Subcutaneous adipose tissue (tissue), 4 donors: ENCODE data around the gene VPS37B. TPM values are rescaled to one million over a fixed set of nuclear protein-coding genes. Genes with fewer than 3 reads are reported as not detected.

Experiments
- total RNA-seq, 4 donors: library from RNA; depleted of rRNA; stranded (reverse); fragments of >200 nt; gene quantifications; one replicate each; pipeline ENCODE4 v1.1.0, GENCODE V29; 2016
- TF ChIP-seq, protein P1 (sequence below): fragments of 450-650 bp; IDR thresholded peaks from one replicate; pipeline ENCODE4 v1.5.1; 2016; ENCODE audit warnings: low read depth, mild to moderate bottlenecking, control low read depth, antibody characterized with exemption, moderate library complexity

The VPS37B gene
- total RNA-seq, 4 donors from 2014 or later: 14.8 to 54.1 (median 16.8) TPM

DNA sequence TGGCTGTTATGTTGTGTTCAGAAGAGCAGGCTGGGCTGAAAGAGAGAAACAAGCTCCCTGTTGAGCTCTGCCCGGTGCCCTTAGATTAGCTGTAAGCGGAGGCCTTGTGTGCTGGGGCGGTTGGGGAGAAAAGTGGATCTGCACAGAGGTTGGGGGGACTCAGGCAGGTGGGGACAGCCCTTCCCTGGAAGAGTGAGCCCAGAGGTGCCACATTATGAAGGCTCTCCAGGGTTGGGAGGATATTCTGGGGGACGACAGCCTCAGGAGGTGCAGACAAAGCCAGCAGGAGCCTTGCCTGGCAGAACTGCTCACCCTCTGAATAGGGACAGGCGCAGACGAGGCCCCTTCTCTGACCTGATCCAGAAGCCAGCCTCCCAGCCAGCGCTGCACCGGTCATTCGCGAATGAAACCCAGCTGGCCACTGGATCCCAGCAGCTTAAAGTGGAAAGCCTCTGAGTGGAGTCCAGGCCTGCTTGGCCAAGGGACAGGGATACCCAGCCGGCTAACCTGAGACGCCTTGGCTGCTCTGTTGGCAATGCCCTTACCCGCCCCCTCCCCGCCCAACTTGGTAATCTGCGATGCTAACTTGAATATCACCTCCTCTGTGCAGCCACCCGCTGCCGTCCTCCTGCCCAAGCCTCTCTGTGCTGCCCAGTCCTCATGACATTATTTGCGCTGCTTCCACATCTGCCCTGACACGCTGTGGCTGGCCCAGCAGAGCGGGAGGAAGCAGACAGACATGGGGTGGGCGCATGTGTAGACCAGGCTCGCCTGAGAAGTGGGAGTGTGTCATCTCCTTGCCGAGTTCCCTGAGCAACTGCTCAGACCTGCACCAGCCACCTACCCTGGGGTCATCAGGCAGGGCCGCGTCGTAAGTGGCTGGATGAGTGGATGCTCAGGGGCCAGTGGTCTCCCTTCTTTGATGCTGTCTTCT, 55.1 kb downstream of the VPS37B start:
- TF ChIP-seq, protein P1, sequence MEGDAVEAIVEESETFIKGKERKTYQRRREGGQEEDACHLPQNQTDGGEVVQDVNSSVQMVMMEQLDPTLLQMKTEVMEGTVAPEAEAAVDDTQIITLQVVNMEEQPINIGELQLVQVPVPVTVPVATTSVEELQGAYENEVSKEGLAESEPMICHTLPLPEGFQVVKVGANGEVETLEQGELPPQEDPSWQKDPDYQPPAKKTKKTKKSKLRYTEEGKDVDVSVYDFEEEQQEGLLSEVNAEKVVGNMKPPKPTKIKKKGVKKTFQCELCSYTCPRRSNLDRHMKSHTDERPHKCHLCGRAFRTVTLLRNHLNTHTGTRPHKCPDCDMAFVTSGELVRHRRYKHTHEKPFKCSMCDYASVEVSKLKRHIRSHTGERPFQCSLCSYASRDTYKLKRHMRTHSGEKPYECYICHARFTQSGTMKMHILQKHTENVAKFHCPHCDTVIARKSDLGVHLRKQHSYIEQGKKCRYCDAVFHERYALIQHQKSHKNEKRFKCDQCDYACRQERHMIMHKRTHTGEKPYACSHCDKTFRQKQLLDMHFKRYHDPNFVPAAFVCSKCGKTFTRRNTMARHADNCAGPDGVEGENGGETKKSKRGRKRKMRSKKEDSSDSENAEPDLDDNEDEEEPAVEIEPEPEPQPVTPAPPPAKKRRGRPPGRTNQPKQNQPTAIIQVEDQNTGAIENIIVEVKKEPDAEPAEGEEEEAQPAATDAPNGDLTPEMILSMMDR: no peak

DNA sequence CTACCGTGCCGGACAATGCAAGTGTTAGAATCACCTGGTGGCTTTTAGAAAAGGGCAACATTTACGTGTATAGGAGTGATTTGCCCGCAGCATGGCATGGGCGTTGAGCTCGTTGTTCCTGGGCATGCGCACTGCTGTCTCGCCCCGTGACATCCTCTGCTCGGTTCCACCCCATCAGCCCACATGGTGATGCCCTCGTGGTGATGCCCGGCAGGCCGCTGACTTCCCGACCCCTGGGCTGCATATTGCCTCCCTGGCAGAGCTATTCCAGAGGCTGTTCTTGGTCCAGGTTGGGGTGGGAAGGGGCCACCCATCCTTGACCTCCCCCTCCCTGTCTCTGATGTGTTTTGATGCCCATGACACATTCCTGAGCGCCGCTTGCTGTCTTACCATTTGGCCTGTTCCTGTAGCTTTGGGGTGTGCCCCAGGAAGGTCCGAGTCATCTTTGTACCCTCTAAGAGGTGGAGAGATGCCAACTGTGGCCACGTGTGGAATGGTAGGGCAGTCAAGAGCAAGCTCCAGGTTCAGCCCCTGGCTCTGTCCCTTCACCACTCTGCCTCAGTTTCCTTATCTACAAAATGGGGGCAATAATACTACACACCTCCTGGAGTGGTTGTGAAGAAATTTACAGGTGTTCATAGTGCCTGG, 55.9 kb downstream of the VPS37B start:
- TF ChIP-seq, protein P1: no peak

DNA sequence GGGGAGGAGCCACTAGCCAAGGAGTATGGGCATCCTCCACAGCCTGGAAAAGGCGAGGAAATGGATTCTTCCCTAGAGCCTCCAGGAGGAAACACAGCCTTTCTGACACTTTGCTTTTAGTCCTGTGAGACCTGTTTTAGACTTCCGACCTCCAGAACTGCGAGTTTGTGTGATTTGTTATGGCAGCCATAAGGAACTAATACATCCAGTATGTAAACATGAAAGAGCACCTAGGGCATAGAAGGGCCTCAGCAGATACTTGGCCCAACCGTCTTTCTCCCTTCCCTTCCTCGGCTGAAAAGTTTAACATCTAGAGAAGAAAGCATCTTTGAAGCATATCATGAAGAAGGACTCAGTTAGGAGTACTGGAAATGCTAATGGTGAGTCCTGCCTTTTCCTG, 57.1 kb downstream of the VPS37B start:
- TF ChIP-seq, protein P1: no peak

DNA sequence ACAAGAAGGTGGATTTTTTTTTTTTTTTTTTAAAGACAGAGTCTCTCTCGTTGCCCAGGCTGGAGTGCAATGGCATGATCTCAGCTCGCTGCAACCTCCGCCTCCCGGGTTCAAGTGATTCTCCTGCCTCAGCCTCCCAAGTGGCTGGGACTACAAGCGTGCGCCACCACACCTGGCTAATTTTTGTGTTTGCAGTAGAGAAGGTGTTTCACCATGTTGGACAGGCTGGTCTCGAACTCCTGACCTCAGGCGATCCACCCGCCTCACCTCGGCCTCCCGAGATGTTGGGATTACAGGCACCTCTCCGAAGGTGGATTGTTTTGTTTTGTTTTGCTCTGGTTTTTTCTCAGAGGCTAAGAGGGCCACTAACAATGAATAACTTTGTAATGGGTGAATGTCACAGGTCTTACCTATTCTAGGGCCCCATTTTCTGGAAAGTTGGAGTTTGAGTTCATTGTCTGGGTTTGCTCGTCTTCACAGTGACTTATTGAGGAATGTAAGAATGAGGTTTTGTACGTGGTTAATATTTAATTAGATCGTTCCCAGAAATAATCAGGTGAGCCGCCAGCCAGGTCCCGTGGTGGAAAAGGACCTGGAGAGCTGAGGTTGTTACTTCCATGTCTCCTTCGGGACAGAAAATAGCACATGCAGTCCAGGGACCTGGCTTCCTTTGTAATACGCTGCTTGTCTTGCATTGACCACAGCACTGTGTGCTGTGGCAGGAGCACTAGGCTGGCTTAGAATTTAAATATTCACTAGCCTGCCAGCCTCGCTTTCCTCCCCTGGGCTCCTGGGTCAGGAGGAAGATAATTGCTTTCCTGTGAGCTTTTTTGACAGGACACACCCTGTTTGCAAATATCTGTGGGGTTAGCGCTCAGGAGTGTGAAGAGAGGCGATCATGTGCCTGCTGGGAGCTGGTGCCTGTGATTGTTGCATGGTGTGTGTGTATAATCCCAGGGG, 58.3 kb downstream of the VPS37B start:
- TF ChIP-seq, protein P1: no peak

- TF ChIP-seq, protein P1: no peak
Measured at GRCh38 chr12:122836027-122836921, 59.6 kb downstream of the VPS37B start.

- TF ChIP-seq, protein P1: no peak
Measured at GRCh38 chr12:122835750-122836026, 60.2 kb downstream of the VPS37B start.
